H9 (cell line): ENCODE data around the gene SIN3A. TPM values are rescaled to one million over a fixed set of nuclear protein-coding genes. Genes with fewer than 3 reads are reported as not detected.
"Not testable (repeated sequence)": the region's sequence is repeated elsewhere in the genome, so short reads cannot be mapped to it uniquely, and the experiment has no call there.

Experiments
- DNase-seq: peaks from one replicate; pipeline ENCODE4 v3.0.0-alpha.2; 2017
- H2AFZ ChIP-seq: one replicate; pipeline ENCODE4 v1.6.1; 2013; ENCODE audit warnings: mild to moderate bottlenecking, low read length, control low read depth, moderate library complexity
- H2AK5ac ChIP-seq: 2 replicates; pipeline ENCODE4 v1.6.1; 2013; ENCODE audit warnings: low read length, control low read depth, mixed read lengths; ENCODE audit not compliant: insufficient read length
- H2BK120ac ChIP-seq: one replicate; pipeline ENCODE4 v1.6.1; 2013; ENCODE audit warnings: low read depth, mild to moderate bottlenecking, low read length, control low read depth, inconsistent platforms; ENCODE audit not compliant: poor library complexity, severe bottlenecking
- H2BK12ac ChIP-seq: 2 replicates; pipeline ENCODE4 v1.6.1; 2013; ENCODE audit warnings: low read length, control low read depth, mixed read lengths, low read depth; ENCODE audit not compliant: insufficient read length
- H2BK15ac ChIP-seq: 2 replicates; pipeline ENCODE4 v1.6.1; 2013; ENCODE audit warnings: low read depth, low read length, control low read depth
- H2BK20ac ChIP-seq: one replicate; pipeline ENCODE4 v1.6.1; 2013; ENCODE audit warnings: low read depth, mild to moderate bottlenecking, low read length, control low read depth, inconsistent platforms; ENCODE audit not compliant: poor library complexity, severe bottlenecking
- H2BK5ac ChIP-seq: 2 replicates; pipeline ENCODE4 v1.6.1; 2013; ENCODE audit warnings: low read length, control low read depth, mixed read lengths; ENCODE audit not compliant: insufficient read length
- H3K14ac ChIP-seq: 2 replicates; pipeline ENCODE4 v1.6.1; 2013; ENCODE audit warnings: low read length, control low read depth; ENCODE audit not compliant: insufficient read depth
- H3K18ac ChIP-seq: 2 replicates; pipeline ENCODE4 v1.6.1; 2013; ENCODE audit warnings: low read depth, mild to moderate bottlenecking, mixed read lengths, low read length, control low read depth; ENCODE audit not compliant: insufficient read length
- H3K23ac ChIP-seq: 2 replicates; pipeline ENCODE4 v1.6.1; 2013; ENCODE audit warnings: low read length, control low read depth, mixed read lengths, low read depth; ENCODE audit not compliant: insufficient read length
- H3K23me2 ChIP-seq: 2 replicates; pipeline ENCODE4 v1.6.1; 2013; ENCODE audit warnings: low read depth, mild to moderate bottlenecking, mixed read lengths, low read length, control low read depth; ENCODE audit not compliant: insufficient read length, poor library complexity, severe bottlenecking
- H3K27ac ChIP-seq: 2 replicates; pipeline ENCODE4 v1.5.1; 2013; ENCODE audit warnings: low read length, control low read depth, mixed read lengths, low read depth; ENCODE audit not compliant: insufficient read length
- H3K27me3 ChIP-seq: 2 replicates; pipeline ENCODE4 v1.6.1; 2013; ENCODE audit warnings: low read length, control low read depth, inconsistent platforms; ENCODE audit not compliant: insufficient read depth
- H3K4ac ChIP-seq: 2 replicates; pipeline ENCODE4 v1.6.1; 2013; ENCODE audit warnings: low read depth, mild to moderate bottlenecking, control low read depth, inconsistent platforms, low read length, moderate library complexity
- H3K4me1 ChIP-seq: 2 replicates; pipeline ENCODE4 v1.6.1; 2013; ENCODE audit warnings: low read length, control low read depth, inconsistent platforms; ENCODE audit not compliant: insufficient read depth
- H3K4me2 ChIP-seq: 2 replicates; pipeline ENCODE4 v1.6.1; 2013; ENCODE audit warnings: low read length, control low read depth, mixed read lengths; ENCODE audit not compliant: insufficient read length, insufficient read depth
- H3K56ac ChIP-seq: 2 replicates; pipeline ENCODE4 v1.6.1; 2013; ENCODE audit warnings: low read depth, mild to moderate bottlenecking, mixed read lengths, low read length, control low read depth; ENCODE audit not compliant: insufficient read length
- H3K79me1 ChIP-seq: 2 replicates; pipeline ENCODE4 v1.6.1; 2013; ENCODE audit warnings: low read depth, mild to moderate bottlenecking, moderate library complexity, low read length, control low read depth, inconsistent platforms; ENCODE audit not compliant: insufficient read depth, poor library complexity, severe bottlenecking
- H3K79me2 ChIP-seq: 2 replicates; pipeline ENCODE4 v1.6.1; 2013; ENCODE audit warnings: low read length, control low read depth, inconsistent platforms; ENCODE audit not compliant: insufficient read depth
- H3K9ac ChIP-seq: 2 replicates; pipeline ENCODE4 v1.6.1; 2013; ENCODE audit warnings: low read length, control low read depth, mixed read lengths; ENCODE audit not compliant: insufficient read length; ENCODE audit errors: extremely low read depth
- H3K9me3 ChIP-seq: one replicate; pipeline ENCODE4 v1.6.1; 2013; ENCODE audit warnings: low read depth, low read length, inconsistent platforms; ENCODE audit not compliant: control insufficient read depth
- H3T11ph ChIP-seq: one replicate; pipeline ENCODE4 v1.6.1; 2013; ENCODE audit warnings: mild to moderate bottlenecking, low read length, control low read depth, inconsistent platforms
- H4K20me1 ChIP-seq: one replicate; pipeline ENCODE4 v1.6.1; 2013; ENCODE audit not compliant: control insufficient read depth, insufficient read length, insufficient read depth
- H4K5ac ChIP-seq: 2 replicates; pipeline ENCODE4 v1.6.1; 2013; ENCODE audit warnings: low read depth, mild to moderate bottlenecking, mixed read lengths, low read length, control low read depth; ENCODE audit not compliant: insufficient read length
- H4K8ac ChIP-seq: replicated peaks from 2 replicates; pipeline ENCODE4 v1.6.1; 2013; ENCODE audit warnings: low read length, control low read depth, mixed read lengths, low read depth; ENCODE audit not compliant: insufficient read length
- H4K91ac ChIP-seq: 2 replicates; pipeline ENCODE4 v1.6.1; 2013; ENCODE audit warnings: low read depth, mild to moderate bottlenecking, moderate library complexity, mixed read lengths, low read length, control low read depth; ENCODE audit not compliant: insufficient read length
- H3K27ac Mint-ChIP-seq, 3 experiments: 2 replicates in 2 of 3; 3 replicates in 1 of 3; pipeline ENCODE4 v1.8.0; 2020 to 2021; ENCODE audit warnings: mixed read lengths in 3 of 3, mild to moderate bottlenecking in 1 of 3, moderate library complexity in 1 of 3
- H3K27me3 Mint-ChIP-seq: 2 replicates; pipeline ENCODE4 v1.8.0; 2021; ENCODE audit warnings: low read depth, mild to moderate bottlenecking, moderate library complexity, mixed read lengths
- H3K36me3 Mint-ChIP-seq, 3 experiments: 2 replicates in 2 of 3; 3 replicates in 1 of 3; pipeline ENCODE4 v1.8.0; 2020 to 2021; ENCODE audit warnings: low read depth in 3 of 3, mixed read lengths in 3 of 3; ENCODE audit not compliant: insufficient read depth in 1 of 3
- H3K4me1 Mint-ChIP-seq, 2 experiments: 2 replicates each; pipeline ENCODE4 v1.8.0; 2020; ENCODE audit warnings: mixed read lengths in 2 of 2
- H3K4me3 Mint-ChIP-seq, 2 experiments: 2 replicates in 1 of 2; 3 replicates in 1 of 2; pipeline ENCODE4 v1.8.0; 2020 to 2021; ENCODE audit warnings: mild to moderate bottlenecking in 2 of 2, mixed read lengths in 2 of 2, moderate library complexity in 1 of 2
- H3K9me3 Mint-ChIP-seq, 2 experiments: 2 replicates in 1 of 2; 3 replicates in 1 of 2; pipeline ENCODE4 v1.8.0; 2020; ENCODE audit warnings: mild to moderate bottlenecking in 2 of 2, mixed read lengths in 2 of 2, moderate library complexity in 1 of 2
- CTCF ChIP-seq: fragments of 200-600 bp; sonication (generic); conservative IDR thresholded peaks from 3 replicates; pipeline ENCODE4 v1.8.0; 2021; ENCODE audit warnings: antibody characterized with exemption, mild to moderate bottlenecking
- WGBS: extraction: QIAGEN DNeasy Blood & Tissue Kit; methylation state at CpG from one replicate; pipeline ENCODE4 v1.1.7; 2013; ENCODE audit warnings: missing lambda C conversion rate, low lambda C conversion rate, mixed read lengths; ENCODE audit not compliant: insufficient read length; ENCODE audit errors: extremely low coverage; 5-methylcytosine and 5-hydroxymethylcytosine counted together
- total RNA-seq: library from RNA; stranded (reverse); gene quantifications from 2 replicates; pipeline ENCODE4 v1.2.1, GENCODE V29; 2021

SIN3A gene
- total RNA-seq, 1 experiment from 2014 or later, result 102 TPM

GRCh38 chr15:75483961-75484360 lies 32.5 kb upstream of the SIN3A start:
- Histone ChIP-seq H2BK12ac (no peak overlapping the region), H3K23me2 (no peaks in the 10 kb centered on the region), H2BK5ac (no peak overlapping the region), H3K56ac (no peak overlapping the region), H3K4ac (no peak overlapping the region), H4K20me1 (no peaks in the 10 kb centered on the region), H3K27ac (no peak overlapping the region), H2BK15ac (no peak overlapping the region), H3K79me1 (no peaks in the 10 kb centered on the region), H2AFZ (no peak overlapping the region), H3K4me1 (no peaks in the 10 kb centered on the region), H4K8ac (no peak overlapping the region), H2BK120ac (no peak overlapping the region), H3K9me3 (no peaks in the 10 kb centered on the region), H2BK20ac (no peak overlapping the region), H3K79me2 (no peaks in the 10 kb centered on the region), H3T11ph (no peak overlapping the region), H3K9ac (no peak overlapping the region), H2AK5ac (no peak overlapping the region), H3K23ac (no peak overlapping the region), H3K4me2 (no peak overlapping the region), H4K91ac (no peak overlapping the region), H3K18ac (no peak overlapping the region), H4K5ac (no peak overlapping the region), H3K14ac (no peak overlapping the region), H3K27me3 (no peaks in the 10 kb centered on the region; the same call in 1 of the 2 replicates)
- Mint-ChIP-seq H3K4me3 (no peak overlapping the region), H3K36me3 (peaks cover 54 to 62% (median 61%) of the 10 kb centered on the region in 3 experiments), H3K4me1 (no peaks in the 10 kb centered on the region), H3K27ac (no peak overlapping the region), H3K9me3 (peaks cover 16 to 18% of the 10 kb centered on the region in 2 experiments; a peak in 4 of 5 replicates), H3K27me3 (no peaks in the 10 kb centered on the region)
- WGBS, result no CpG with 5 or more reads among the region's 1 CpG
- no peak for DNase-seq
- TF ChIP-seq CTCF, result no peak

GRCh38 chr15:75483556-75483955 lies 32.1 kb upstream of the SIN3A start:
- Mint-ChIP-seq H3K36me3 (peaks cover 51 to 64% (median 62%) of the 10 kb centered on the region in 3 experiments), H3K9me3 (peaks cover 16 to 18% of the 10 kb centered on the region in 2 experiments; a peak in 4 of 5 replicates)
- H3K4me2 ChIP-seq, H2BK15ac ChIP-seq, H3K4ac ChIP-seq, H2AK5ac ChIP-seq, H3K4me3 Mint-ChIP-seq, H3K27ac ChIP-seq, H4K91ac ChIP-seq, H3T11ph ChIP-seq, H3K18ac ChIP-seq, H3K27ac Mint-ChIP-seq, H4K20me1 ChIP-seq, H3K79me2 ChIP-seq, H4K8ac ChIP-seq, H2BK20ac ChIP-seq, H3K4me1 ChIP-seq, H3K23me2 ChIP-seq, H3K27me3 ChIP-seq, H3K27me3 Mint-ChIP-seq, H3K14ac ChIP-seq, H3K4me1 Mint-ChIP-seq, H2BK12ac ChIP-seq, H3K79me1 ChIP-seq, H4K5ac ChIP-seq, H3K9ac ChIP-seq, H3K56ac ChIP-seq, H3K23ac ChIP-seq, H2AFZ ChIP-seq, H2BK120ac ChIP-seq, H3K9me3 ChIP-seq, DNase-seq, H2BK5ac ChIP-seq: not testable (repeated sequence)
- WGBS, result no CpG with 5 or more reads among the region's 5 CpGs
